CD4-positive, alpha-beta memory T cell (primary cell): ENCODE results near the gene OR4S2. TPM values are rescaled to one million over a fixed set of nuclear protein-coding genes. Genes with fewer than 3 reads are reported as not detected.

ENCODE experiments used
- CTCF ChIA-PET: fragments of 350-600 bp; sonication (Branson Sonifier 250); formaldehyde crosslinking; loops from one replicate; lab custom pipeline; 2021; ENCODE audit warnings: inconsistent platforms; ENCODE audit not compliant: partially characterized antibody; lab: Charles Lee
- POLR2A ChIA-PET: fragments of 350-600 bp; sonication (Branson Sonifier 250); formaldehyde crosslinking; loops from one replicate; lab custom pipeline; 2021; ENCODE audit not compliant: partially characterized antibody; lab: Charles Lee
- DNase-seq, 5 donors: peaks; one replicate each; pipeline versions ENCODE4 v3.0.0 to v3.0.0-alpha.2; 2020 to 2022; ENCODE audit warnings: mixed read lengths in 1 of 5
- H3K27ac ChIP-seq: one replicate; pipeline ENCODE4 v1.7.0; 2013; ENCODE audit warnings: low read depth, low read length
- H3K27me3 ChIP-seq: 2 replicates; pipeline ENCODE4 v1.7.0; 2013; ENCODE audit warnings: mild to moderate bottlenecking, low read length, moderate library complexity; ENCODE audit not compliant: insufficient read depth
- H3K36me3 ChIP-seq: 2 replicates; pipeline ENCODE4 v1.7.0; 2013; ENCODE audit warnings: mild to moderate bottlenecking, low read length, moderate library complexity; ENCODE audit not compliant: insufficient read depth
- H3K4me1 ChIP-seq: 2 replicates; pipeline ENCODE4 v1.7.0; 2013; ENCODE audit warnings: mild to moderate bottlenecking, low read length, moderate library complexity; ENCODE audit not compliant: insufficient read depth
- H3K4me3 ChIP-seq, 2 donors: one replicate each; pipeline ENCODE4 v1.7.0; 2013; ENCODE audit warnings: low read length in 2 of 2, mild to moderate bottlenecking in 1 of 2
- H3K9me3 ChIP-seq, 2 donors: one replicate each; pipeline ENCODE4 v1.7.0; 2013; ENCODE audit warnings: low read length in 2 of 2, control low read depth in 1 of 2; ENCODE audit not compliant: control insufficient read depth in 1 of 2
- H3K27ac Mint-ChIP-seq, 7 donors: one replicate each; pipeline ENCODE4 v1.8.0; 2020 to 2021; ENCODE audit warnings: mixed read lengths in 7 of 7, mild to moderate bottlenecking in 6 of 7, inconsistent platforms in 3 of 7, moderate library complexity in 3 of 7
- H3K27me3 Mint-ChIP-seq, 2 donors: one replicate each; pipeline ENCODE4 v1.8.0; 2020 to 2021; ENCODE audit warnings: mixed read lengths in 2 of 2
- H3K36me3 Mint-ChIP-seq, 2 donors: one replicate each; pipeline ENCODE4 v1.8.0; 2020 to 2021; ENCODE audit warnings: mixed read lengths in 2 of 2, inconsistent platforms in 1 of 2, mild to moderate bottlenecking in 1 of 2
- H3K4me1 Mint-ChIP-seq, 4 donors: one replicate each; pipeline ENCODE4 v1.8.0; 2020 to 2021; ENCODE audit warnings: mixed read lengths in 4 of 4, mild to moderate bottlenecking in 1 of 4
- H3K4me3 Mint-ChIP-seq, 8 donors: one replicate each; pipeline ENCODE4 v1.8.0; 2020 to 2021; ENCODE audit warnings: mixed read lengths in 8 of 8, mild to moderate bottlenecking in 7 of 8, moderate library complexity in 6 of 8, inconsistent platforms in 3 of 8
- H3K9me3 Mint-ChIP-seq, 8 donors: one replicate each; pipeline ENCODE4 v1.8.0; 2020 to 2021; ENCODE audit warnings: mixed read lengths in 8 of 8, mild to moderate bottlenecking in 5 of 8, inconsistent platforms in 3 of 8, moderate library complexity in 1 of 8
- intact Hi-C: fragments of 100-400 bp; cut with micrococcal nuclease; formaldehyde crosslinking; loops from one replicate; pipeline ENCODE4 v1.15.1; 2023
- polyA plus RNA-seq, 2 donors: library from polyadenylated mRNA; unstranded; fragments of 300-500 nt; fragmentation: Illumina TruSeq; gene quantifications; one replicate each; pipeline ENCODE4 v1.2.3, GENCODE V29; 2021
- total RNA-seq, 2 experiments: library from RNA; stranded (reverse); gene quantifications; one replicate each; pipeline ENCODE4 v1.2.3, GENCODE V29; 2021

The OR4S2 gene
- total and polyA plus RNA-seq, 4 experiments from 2014 or later: not detected

DNA sequence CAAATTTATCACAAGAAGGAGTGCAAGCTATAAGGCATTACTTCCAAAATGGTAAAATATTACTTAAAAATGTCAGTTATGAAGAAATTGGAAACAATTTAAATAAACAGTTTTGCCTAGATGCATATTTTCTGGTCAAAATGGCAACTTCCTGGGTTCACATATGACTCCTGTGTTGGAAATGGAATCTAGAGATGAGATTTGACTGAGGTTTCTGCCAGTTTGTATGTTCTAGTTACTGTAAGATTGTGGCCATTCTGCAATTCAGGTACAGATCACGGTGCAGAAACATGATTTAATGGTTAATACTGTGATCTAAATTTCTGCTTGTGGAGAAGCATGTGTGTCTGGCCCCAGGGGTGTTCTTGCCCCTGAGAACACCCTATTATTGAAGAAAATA lies 10.5 kb downstream of the OR4S2 start:
- H3K4me1 Mint-ChIP-seq: no peaks in the 10 kb centered on the region
- H3K36me3 Mint-ChIP-seq: no peaks in the 10 kb centered on the region
- Histone ChIP-seq H3K27ac (no peak overlapping the region), H3K36me3 (no peaks in the 10 kb centered on the region), H3K4me3 (no peak overlapping the region), H3K9me3 (no peaks in the 10 kb centered on the region), H3K27me3 (no peaks in the 10 kb centered on the region), H3K4me1 (no peaks in the 10 kb centered on the region)
- H3K9me3 Mint-ChIP-seq: peaks cover 0 to 21% (median 6%) of the 10 kb centered on the region in 8 donors
- ChIA-PET CTCF (no interaction called here), POLR2A (no interaction called here)
- H3K4me3 Mint-ChIP-seq: no peak overlapping the region
- DNase-seq: no peak
- H3K27ac Mint-ChIP-seq: no peak overlapping the region
- no peaks in the 10 kb centered on the region for H3K27me3 Mint-ChIP-seq
- intact Hi-C loops: no loop called here

GRCh38 chr11:55661901-55662300 lies 13.8 kb downstream of the OR4S2 start, which contains the start of gene OR4C6:
Gene OR4C6 (plus strand): TSS chr11:55662201. CDS start chr11:55665167, 2,966 bp downstream.
- H3K9me3 ChIP-seq: no peaks in the 10 kb centered on the region
- H3K4me3 ChIP-seq: no peak within 1 kb of the TSS
- no peak within 1 kb of the TSS for H3K4me3 Mint-ChIP-seq
- no peaks in the 10 kb centered on the region for H3K4me1 Mint-ChIP-seq
- no peaks in the 10 kb centered on the region for H3K36me3 ChIP-seq
- H3K27me3 ChIP-seq: no peaks in the 10 kb centered on the region
- H3K4me1 ChIP-seq: no peaks in the 10 kb centered on the region
- ChIA-PET CTCF (no interaction called here), POLR2A (no interaction called here)
- H3K27ac Mint-ChIP-seq: no peak within 1 kb of the TSS
- DNase-seq: no peak
- intact Hi-C loops: no loop called here
- no peak within 1 kb of the TSS for H3K27ac ChIP-seq
- no peaks in the 10 kb centered on the region for H3K36me3 Mint-ChIP-seq
- peaks cover 0 to 26% (median 8%) of the 10 kb centered on the region in 8 donors for H3K9me3 Mint-ChIP-seq
- no peaks in the 10 kb centered on the region for H3K27me3 Mint-ChIP-seq

DNA sequence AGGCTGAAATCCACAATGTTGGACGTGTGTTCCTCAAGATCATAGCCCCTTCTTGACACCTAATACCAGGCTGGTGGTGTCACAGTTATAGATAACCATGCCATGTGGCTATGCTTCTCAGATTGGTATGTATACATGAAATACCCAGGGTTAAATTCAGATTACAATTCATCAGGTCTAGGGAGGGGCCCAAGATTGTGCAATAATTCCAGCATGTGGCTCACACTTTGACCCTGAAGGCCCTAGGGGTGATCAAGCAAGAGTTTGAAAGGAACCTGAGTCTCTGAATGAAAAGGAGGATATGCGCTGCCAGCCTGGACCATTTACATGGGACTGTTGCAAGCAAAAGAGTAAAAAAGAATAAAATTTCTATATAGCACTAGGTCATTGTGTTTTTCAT lies 21.2 kb downstream of the OR4S2 start:
- no peaks in the 10 kb centered on the region for H3K4me1 Mint-ChIP-seq
- H3K9me3 Mint-ChIP-seq: peaks cover 2 to 17% (median 7%) of the 10 kb centered on the region in 8 donors
- no peak overlapping the region for H3K27ac ChIP-seq
- no peak for DNase-seq
- intact Hi-C loops: no loop called here
- CTCF ChIA-PET: no interaction called here
- POLR2A ChIA-PET: no interaction called here
- H3K4me1 ChIP-seq: no peaks in the 10 kb centered on the region
- H3K27ac Mint-ChIP-seq: no peak overlapping the region
- H3K36me3 Mint-ChIP-seq: no peaks in the 10 kb centered on the region
- no peaks in the 10 kb centered on the region for H3K27me3 ChIP-seq
- H3K4me3 ChIP-seq: no peak overlapping the region
- H3K9me3 ChIP-seq: no peaks in the 10 kb centered on the region
- H3K27me3 Mint-ChIP-seq: no peaks in the 10 kb centered on the region
- H3K4me3 Mint-ChIP-seq: no peak overlapping the region
- H3K36me3 ChIP-seq: no peaks in the 10 kb centered on the region

DNA sequence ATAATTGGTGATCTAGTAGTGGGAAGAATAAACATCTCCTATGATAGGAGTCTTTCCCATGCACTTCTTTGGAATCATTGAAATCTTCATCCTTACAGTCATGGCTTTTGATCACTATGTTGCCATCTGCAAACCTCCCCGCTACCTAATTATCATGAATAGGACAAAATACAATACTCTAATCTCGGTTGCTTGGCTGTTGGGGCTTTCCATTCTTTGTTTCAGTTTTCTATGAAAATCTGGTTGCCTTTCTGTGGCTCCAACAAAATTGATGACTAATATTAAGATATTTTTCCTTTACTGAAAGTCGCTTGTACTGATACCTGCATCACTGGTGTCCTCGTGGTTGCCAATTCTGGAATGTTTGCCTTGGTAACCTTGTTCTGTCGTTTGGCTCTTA lies 25.7 kb downstream of the OR4S2 start:
- no peaks in the 10 kb centered on the region for H3K4me1 Mint-ChIP-seq
- intact Hi-C loops: no loop called here
- no peaks in the 10 kb centered on the region for H3K27me3 Mint-ChIP-seq
- Histone ChIP-seq H3K36me3 (no peaks in the 10 kb centered on the region), H3K27me3 (no peaks in the 10 kb centered on the region), H3K27ac (no peak overlapping the region), H3K4me1 (no peaks in the 10 kb centered on the region), H3K9me3 (no peaks in the 10 kb centered on the region), H3K4me3 (no peak overlapping the region)
- ChIA-PET POLR2A (no interaction called here), CTCF (no interaction called here)
- H3K9me3 Mint-ChIP-seq: peaks cover 0 to 7% (median 3%) of the 10 kb centered on the region in 8 donors
- DNase-seq: no peak
- no peaks in the 10 kb centered on the region for H3K36me3 Mint-ChIP-seq
- H3K4me3 Mint-ChIP-seq: no peak overlapping the region
- no peak overlapping the region for H3K27ac Mint-ChIP-seq

DNA sequence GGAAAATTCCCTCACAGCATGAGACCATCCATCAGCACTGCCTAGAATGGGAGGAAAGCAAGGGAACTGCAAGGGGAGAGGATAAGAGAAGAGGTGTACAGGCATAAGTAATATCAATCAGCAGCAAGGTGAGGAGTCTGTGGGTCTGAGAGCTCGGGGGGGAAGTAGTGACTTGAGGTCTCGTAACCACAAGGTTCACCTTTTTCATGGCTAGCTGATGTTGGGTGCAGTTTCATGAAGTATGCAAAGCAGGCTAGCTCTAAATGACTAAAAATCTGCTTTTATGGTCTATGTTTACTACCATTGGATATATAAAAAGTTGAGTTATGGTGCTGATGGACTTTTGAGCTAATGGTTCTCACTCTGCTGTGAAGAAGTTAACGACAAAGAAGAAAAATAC lies 49.7 kb downstream of the OR4S2 start:
- CTCF ChIA-PET: no interaction called here
- H3K27me3 Mint-ChIP-seq: no peaks in the 10 kb centered on the region
- intact Hi-C loops: no loop called here
- H3K9me3 ChIP-seq: no peaks in the 10 kb centered on the region
- H3K36me3 Mint-ChIP-seq: no peaks in the 10 kb centered on the region
- no peak overlapping the region for H3K27ac ChIP-seq
- no peak for DNase-seq
- no peak overlapping the region for H3K4me3 Mint-ChIP-seq
- no peak overlapping the region for H3K4me3 ChIP-seq
- H3K27me3 ChIP-seq: no peaks in the 10 kb centered on the region
- H3K36me3 ChIP-seq: no peaks in the 10 kb centered on the region
- POLR2A ChIA-PET: no interaction called here
- no peak overlapping the region for H3K27ac Mint-ChIP-seq
- H3K4me1 ChIP-seq: no peaks in the 10 kb centered on the region
- H3K9me3 Mint-ChIP-seq: peaks cover 3 to 29% (median 19%) of the 10 kb centered on the region in 8 donors
- H3K4me1 Mint-ChIP-seq: no peaks in the 10 kb centered on the region

DNA sequence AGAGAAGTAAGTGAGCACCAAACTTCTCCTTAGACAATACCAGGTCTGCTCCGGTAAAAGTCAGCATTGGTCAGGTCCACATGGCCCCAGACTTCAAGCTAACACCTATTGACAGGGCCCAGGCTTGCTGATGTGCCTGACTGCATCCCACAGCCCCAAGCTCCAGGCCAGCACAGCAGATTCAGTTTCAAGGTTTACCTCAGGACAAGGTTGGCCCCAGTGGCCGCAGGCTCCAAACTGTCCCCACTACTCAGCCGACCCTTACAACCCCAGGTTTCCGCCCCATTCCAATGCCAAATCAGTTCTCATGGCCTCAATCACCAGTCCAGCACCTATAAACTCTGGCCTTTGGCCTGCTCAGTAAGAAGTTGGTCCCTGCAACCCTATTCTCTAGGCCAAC lies 53.3 kb downstream of the OR4S2 start:
- Histone ChIP-seq H3K27me3 (no peaks in the 10 kb centered on the region), H3K4me3 (no peak overlapping the region), H3K9me3 (no peaks in the 10 kb centered on the region), H3K27ac (no peak overlapping the region), H3K4me1 (no peaks in the 10 kb centered on the region), H3K36me3 (no peaks in the 10 kb centered on the region)
- CTCF ChIA-PET: no interaction called here
- H3K36me3 Mint-ChIP-seq: no peaks in the 10 kb centered on the region
- H3K4me1 Mint-ChIP-seq: no peaks in the 10 kb centered on the region
- no peaks in the 10 kb centered on the region for H3K27me3 Mint-ChIP-seq
- POLR2A ChIA-PET: no interaction called here
- no peak for DNase-seq
- intact Hi-C loops: no loop called here
- H3K4me3 Mint-ChIP-seq: no peak overlapping the region
- H3K9me3 Mint-ChIP-seq: peaks cover 5 to 34% (median 18%) of the 10 kb centered on the region in 8 donors
- H3K27ac Mint-ChIP-seq: no peak overlapping the region

Other genes starting within 250 kb of the OR4S2 start
- not detected for gene OR4C15, start 93.9 kb upstream of the OR4S2 start, total RNA-seq
- not detected for gene OR4C15, start 93.9 kb upstream of the OR4S2 start, polyA plus RNA-seq
- gene OR4C16, start 76.2 kb upstream of the OR4S2 start, total RNA-seq: not detected
- gene OR4C16, start 76.2 kb upstream of the OR4S2 start, polyA plus RNA-seq: not detected
- gene OR4C11, start 40.7 kb upstream of the OR4S2 start, total RNA-seq: not detected
- gene OR4C11, start 40.7 kb upstream of the OR4S2 start, polyA plus RNA-seq: not detected
- not detected for gene OR4P4, start 13.2 kb upstream of the OR4S2 start, total RNA-seq
- not detected for gene OR4P4, start 13.2 kb upstream of the OR4S2 start, polyA plus RNA-seq
- gene OR4C6, start 13.9 kb downstream of the OR4S2 start, total RNA-seq: not detected
- not detected for gene OR4C6, start 13.9 kb downstream of the OR4S2 start, polyA plus RNA-seq
- not detected for gene OR5D13, start 125.1 kb downstream of the OR4S2 start, total RNA-seq
- gene OR5D13, start 125.1 kb downstream of the OR4S2 start, polyA plus RNA-seq: not detected
- not detected for gene OR5D14, start 147.2 kb downstream of the OR4S2 start, total RNA-seq
- gene OR5D14, start 147.2 kb downstream of the OR4S2 start, polyA plus RNA-seq: not detected
- not detected for gene OR5L1, start 163.0 kb downstream of the OR4S2 start, total RNA-seq
- not detected for gene OR5L1, start 163.0 kb downstream of the OR4S2 start, polyA plus RNA-seq
- not detected for gene OR5D18, start 171.3 kb downstream of the OR4S2 start, total RNA-seq
- not detected for gene OR5D18, start 171.3 kb downstream of the OR4S2 start, polyA plus RNA-seq
- not detected for gene OR5L2, start 178.9 kb downstream of the OR4S2 start, total RNA-seq
- gene OR5L2, start 178.9 kb downstream of the OR4S2 start, polyA plus RNA-seq: not detected
- gene OR5D16, start 190.4 kb downstream of the OR4S2 start, total RNA-seq: not detected
- gene OR5D16, start 190.4 kb downstream of the OR4S2 start, polyA plus RNA-seq: not detected
- gene TRIM51, start 235.0 kb downstream of the OR4S2 start, total RNA-seq: not detected
- not detected for gene TRIM51, start 235.0 kb downstream of the OR4S2 start, polyA plus RNA-seq